SK-N-SH treated with all-trans-retinoic acid at 6 μM for 48 hours (cell line): Measurements from ENCODE around the gene COL16A1.

Source experiments
- ZNF565 ChIP-seq: fragments of 450-650 bp; formaldehyde crosslinking; conservative IDR thresholded peaks from 2 replicates; pipeline ENCODE4 v1.5.0; 2020; ENCODE audit warnings: low read depth, mild to moderate bottlenecking, moderate library complexity
- ZNF8 ChIP-seq: fragments of 450-650 bp; formaldehyde crosslinking; IDR thresholded peaks from 2 replicates; pipeline ENCODE4 v1.5.0; 2020; ENCODE audit warnings: mild to moderate bottlenecking, moderate library complexity
- TF ChIP-seq, protein P1 (sequence below): fragments of 250-450 bp; sonication (Bioruptor Pico); IDR thresholded peaks from 2 replicates; pipeline ENCODE4 v1.5.0; 2020; ENCODE audit warnings: mild to moderate bottlenecking, moderate library complexity

DNA sequence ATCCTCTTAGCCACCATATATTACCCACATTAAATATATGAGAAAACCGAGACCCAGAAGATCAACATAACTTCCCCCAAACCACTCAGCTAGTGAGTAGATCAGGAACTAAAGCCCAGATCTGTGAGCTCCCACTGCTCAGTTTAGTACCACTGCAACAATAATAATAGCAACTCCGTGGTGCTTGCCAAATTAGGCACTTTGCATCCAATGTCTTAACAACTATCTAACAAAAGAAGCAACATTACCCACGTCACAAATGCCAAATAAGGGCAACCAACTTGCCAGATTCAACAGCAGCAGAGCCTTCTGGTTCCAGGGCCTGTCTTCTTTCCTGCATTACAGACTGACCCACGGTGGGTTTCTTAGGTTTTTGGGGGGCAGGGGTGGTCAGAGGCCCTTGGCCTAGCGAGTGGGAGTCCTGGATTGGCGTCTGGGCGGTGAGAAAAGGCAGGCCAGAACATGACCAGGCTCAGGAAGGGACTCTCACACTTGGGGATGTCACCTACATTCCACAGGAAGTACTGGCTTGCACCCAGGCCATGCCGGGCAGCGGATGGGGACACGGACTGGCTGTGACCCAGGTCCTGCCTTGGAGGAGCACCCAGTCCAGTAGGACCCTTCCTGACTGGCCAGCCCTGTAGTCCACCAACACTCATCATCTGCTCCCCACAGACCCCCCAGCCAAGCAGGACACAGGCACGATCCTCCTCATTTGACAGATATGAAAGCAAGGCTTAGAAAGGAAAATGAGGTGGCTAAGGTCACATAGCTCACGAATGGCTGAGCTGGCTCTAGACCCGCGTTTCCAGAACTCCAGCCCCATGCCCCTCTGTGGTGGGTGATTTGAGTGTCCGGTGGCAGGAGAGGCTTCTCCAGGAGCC, 81.7 kb downstream of the COL16A1 start:
- TF ChIP-seq, protein P1, sequence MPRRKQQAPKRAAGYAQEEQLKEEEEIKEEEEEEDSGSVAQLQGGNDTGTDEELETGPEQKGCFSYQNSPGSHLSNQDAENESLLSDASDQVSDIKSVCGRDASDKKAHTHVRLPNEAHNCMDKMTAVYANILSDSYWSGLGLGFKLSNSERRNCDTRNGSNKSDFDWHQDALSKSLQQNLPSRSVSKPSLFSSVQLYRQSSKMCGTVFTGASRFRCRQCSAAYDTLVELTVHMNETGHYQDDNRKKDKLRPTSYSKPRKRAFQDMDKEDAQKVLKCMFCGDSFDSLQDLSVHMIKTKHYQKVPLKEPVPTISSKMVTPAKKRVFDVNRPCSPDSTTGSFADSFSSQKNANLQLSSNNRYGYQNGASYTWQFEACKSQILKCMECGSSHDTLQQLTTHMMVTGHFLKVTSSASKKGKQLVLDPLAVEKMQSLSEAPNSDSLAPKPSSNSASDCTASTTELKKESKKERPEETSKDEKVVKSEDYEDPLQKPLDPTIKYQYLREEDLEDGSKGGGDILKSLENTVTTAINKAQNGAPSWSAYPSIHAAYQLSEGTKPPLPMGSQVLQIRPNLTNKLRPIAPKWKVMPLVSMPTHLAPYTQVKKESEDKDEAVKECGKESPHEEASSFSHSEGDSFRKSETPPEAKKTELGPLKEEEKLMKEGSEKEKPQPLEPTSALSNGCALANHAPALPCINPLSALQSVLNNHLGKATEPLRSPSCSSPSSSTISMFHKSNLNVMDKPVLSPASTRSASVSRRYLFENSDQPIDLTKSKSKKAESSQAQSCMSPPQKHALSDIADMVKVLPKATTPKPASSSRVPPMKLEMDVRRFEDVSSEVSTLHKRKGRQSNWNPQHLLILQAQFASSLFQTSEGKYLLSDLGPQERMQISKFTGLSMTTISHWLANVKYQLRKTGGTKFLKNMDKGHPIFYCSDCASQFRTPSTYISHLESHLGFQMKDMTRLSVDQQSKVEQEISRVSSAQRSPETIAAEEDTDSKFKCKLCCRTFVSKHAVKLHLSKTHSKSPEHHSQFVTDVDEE (CRISPR knock-in tag) = no peak
- TF ChIP-seq ZNF8 (CRISPR knock-in tag) (no peak), ZNF565 (CRISPR knock-in tag) (no peak)
